Neural progenitor cell (in vitro differentiated cells): ENCODE results near the gene TREX2. TPM values are rescaled to one million over a fixed set of nuclear protein-coding genes. Genes with fewer than 3 reads are reported as not detected.

ENCODE experiments used
- DNase-seq: peaks from one replicate; pipeline ENCODE4 v3.0.0-alpha.2; 2016; ENCODE audit warnings: low spot score
- H2AFZ ChIP-seq: fragments of 200-600 bp; sonication (generic); replicated peaks from 2 replicates; pipeline ENCODE4 v1.6.1; 2016; ENCODE audit warnings: antibody characterized with exemption
- H3F3A ChIP-seq: fragments of 200-600 bp; sonication (generic); 2 replicates; pipeline ENCODE4 v1.6.1; 2016; ENCODE audit warnings: antibody characterized with exemption, low read depth
- H3K27ac ChIP-seq: fragments of 200-600 bp; sonication (generic); 2 replicates; pipeline ENCODE4 v1.5.1; 2016; ENCODE audit warnings: mild to moderate bottlenecking
- H3K27me3 ChIP-seq: fragments of 200-600 bp; sonication (generic); 2 replicates; pipeline ENCODE4 v1.6.1; 2016; ENCODE audit warnings: mild to moderate bottlenecking, moderate library complexity
- H3K36me3 ChIP-seq: fragments of 200-600 bp; sonication (generic); 2 replicates; pipeline ENCODE4 v1.5.1; 2016
- H3K4me1 ChIP-seq: fragments of 200-600 bp; sonication (generic); 2 replicates; pipeline ENCODE4 v1.6.1; 2016; ENCODE audit warnings: mixed run types
- H3K4me2 ChIP-seq: fragments of 200-600 bp; sonication (generic); 2 replicates; pipeline ENCODE4 v1.6.1; 2016
- H3K4me3 ChIP-seq: fragments of 200-600 bp; sonication (generic); 2 replicates; pipeline ENCODE4 v1.5.1; 2016
- H3K79me2 ChIP-seq: fragments of 200-600 bp; sonication (generic); 2 replicates; pipeline ENCODE4 v1.6.1; 2016; ENCODE audit warnings: low read depth
- H3K9ac ChIP-seq: fragments of 200-600 bp; sonication (generic); 2 replicates; pipeline ENCODE4 v1.6.1; 2016
- H3K9me3 ChIP-seq: fragments of 200-600 bp; sonication (generic); 2 replicates; pipeline ENCODE4 v1.5.1; 2016; ENCODE audit warnings: low read depth
- H4K20me1 ChIP-seq: fragments of 200-600 bp; sonication (generic); 2 replicates; pipeline ENCODE4 v1.6.1; 2016; ENCODE audit warnings: low read depth
- H3K27ac Mint-ChIP-seq: 3 replicates; pipeline ENCODE4 v1.8.0; 2021; ENCODE audit warnings: mixed read lengths
- H3K27me3 Mint-ChIP-seq: 2 replicates; pipeline ENCODE4 v1.8.0; 2022; ENCODE audit warnings: low read depth, mild to moderate bottlenecking, inconsistent platforms, moderate library complexity, mixed read lengths; ENCODE audit not compliant: insufficient read depth
- H3K36me3 Mint-ChIP-seq: 3 replicates; pipeline ENCODE4 v1.8.0; 2021; ENCODE audit warnings: mixed read lengths
- H3K4me1 Mint-ChIP-seq: 3 replicates; pipeline ENCODE4 v1.8.0; 2021; ENCODE audit warnings: mixed read lengths
- H3K4me3 Mint-ChIP-seq: 3 replicates; pipeline ENCODE4 v1.8.0; 2021; ENCODE audit warnings: mild to moderate bottlenecking, moderate library complexity, mixed read lengths
- H3K9me3 Mint-ChIP-seq: 3 replicates; pipeline ENCODE4 v1.8.0; 2020; ENCODE audit warnings: mixed read lengths
- EZH2 ChIP-seq: fragments of 200-600 bp; sonication (generic); IDR thresholded peaks from 2 replicates; pipeline ENCODE4 v1.6.1; 2017; ENCODE audit warnings: antibody characterized with exemption, mild to moderate bottlenecking, moderate library complexity
- EZH2phosphoT487 ChIP-seq: fragments of 200-600 bp; sonication (generic); IDR thresholded peaks from 2 replicates; pipeline ENCODE4 v1.6.1; 2017; ENCODE audit warnings: antibody characterized with exemption
- total RNA-seq: library from RNA; depleted of rRNA; stranded (reverse); fragments of >200 nt; gene quantifications from 2 replicates; pipeline ENCODE4 v1.2.3, GENCODE V29; 2015; ENCODE audit warnings: low replicate concordance
- TF ChIP-seq, protein P1 (sequence below): fragments of 200-600 bp; sonication (generic); IDR thresholded peaks from 2 replicates; pipeline ENCODE4 v1.5.1; 2017; ENCODE audit warnings: antibody characterized with exemption, mild to moderate bottlenecking

TREX2 gene
- total RNA-seq, 1 donor from 2014 or later, result not detected

- no peaks in the 10 kb centered on the region for H3K36me3 Mint-ChIP-seq
- no peaks in the 10 kb centered on the region for H3K4me1 Mint-ChIP-seq
- Histone ChIP-seq H3K27ac (no peak overlapping the region), H3K79me2 (no peaks in the 10 kb centered on the region), H4K20me1 (no peaks in the 10 kb centered on the region), H3F3A (no peaks in the 10 kb centered on the region), H3K9ac (no peak overlapping the region), H3K4me3 (no peak overlapping the region), H2AFZ (no peak overlapping the region), H3K27me3 (no peaks in the 10 kb centered on the region), H3K4me2 (no peak overlapping the region), H3K36me3 (no peaks in the 10 kb centered on the region), H3K9me3 (no peaks in the 10 kb centered on the region), H3K4me1 (no peaks in the 10 kb centered on the region)
- H3K9me3 Mint-ChIP-seq, result peaks cover 21% of the 10 kb centered on the region
- H3K27ac Mint-ChIP-seq, result no peak overlapping the region
- TF ChIP-seq, protein P1, sequence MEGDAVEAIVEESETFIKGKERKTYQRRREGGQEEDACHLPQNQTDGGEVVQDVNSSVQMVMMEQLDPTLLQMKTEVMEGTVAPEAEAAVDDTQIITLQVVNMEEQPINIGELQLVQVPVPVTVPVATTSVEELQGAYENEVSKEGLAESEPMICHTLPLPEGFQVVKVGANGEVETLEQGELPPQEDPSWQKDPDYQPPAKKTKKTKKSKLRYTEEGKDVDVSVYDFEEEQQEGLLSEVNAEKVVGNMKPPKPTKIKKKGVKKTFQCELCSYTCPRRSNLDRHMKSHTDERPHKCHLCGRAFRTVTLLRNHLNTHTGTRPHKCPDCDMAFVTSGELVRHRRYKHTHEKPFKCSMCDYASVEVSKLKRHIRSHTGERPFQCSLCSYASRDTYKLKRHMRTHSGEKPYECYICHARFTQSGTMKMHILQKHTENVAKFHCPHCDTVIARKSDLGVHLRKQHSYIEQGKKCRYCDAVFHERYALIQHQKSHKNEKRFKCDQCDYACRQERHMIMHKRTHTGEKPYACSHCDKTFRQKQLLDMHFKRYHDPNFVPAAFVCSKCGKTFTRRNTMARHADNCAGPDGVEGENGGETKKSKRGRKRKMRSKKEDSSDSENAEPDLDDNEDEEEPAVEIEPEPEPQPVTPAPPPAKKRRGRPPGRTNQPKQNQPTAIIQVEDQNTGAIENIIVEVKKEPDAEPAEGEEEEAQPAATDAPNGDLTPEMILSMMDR, result no peak
- no peak for TF ChIP-seq EZH2
- TF ChIP-seq EZH2phosphoT487, result no peak
- H3K27me3 Mint-ChIP-seq, result peaks cover 7% of the 10 kb centered on the region
- H3K4me3 Mint-ChIP-seq, result no peak overlapping the region
- no peak for DNase-seq
Observed at GRCh38 chrX:153433781-153434285, 12.0 kb downstream of the TREX2 start.

- H3K4me1 Mint-ChIP-seq, result no peaks in the 10 kb centered on the region
Observed at GRCh38 chrX:153433161-153433680, 12.6 kb downstream of the TREX2 start.

GRCh38 chrX:153430796-153431195, 15.1 kb downstream of the TREX2 start:
- Mint-ChIP-seq H3K27ac (no peak overlapping the region), H3K9me3 (peaks cover 28% of the 10 kb centered on the region), H3K4me1 (no peaks in the 10 kb centered on the region), H3K27me3 (peaks cover 7% of the 10 kb centered on the region), H3K4me3 (no peak overlapping the region), H3K36me3 (no peaks in the 10 kb centered on the region)
- H3K27me3 ChIP-seq, result no peaks in the 10 kb centered on the region
- H3K9me3 ChIP-seq, result no peaks in the 10 kb centered on the region
- H3F3A ChIP-seq, result no peaks in the 10 kb centered on the region
- H2AFZ ChIP-seq, result no peak overlapping the region
- H3K4me1 ChIP-seq, result no peaks in the 10 kb centered on the region
- H3K4me2 ChIP-seq, result no peak overlapping the region
- H3K4me3 ChIP-seq, result no peak overlapping the region
- H3K36me3 ChIP-seq, result no peaks in the 10 kb centered on the region
- no peaks in the 10 kb centered on the region for H4K20me1 ChIP-seq
- DNase-seq, result no peak
- no peak overlapping the region for H3K9ac ChIP-seq
- no peaks in the 10 kb centered on the region for H3K79me2 ChIP-seq
- TF ChIP-seq, protein P1, result no peak
- TF ChIP-seq EZH2 (no peak), EZH2phosphoT487 (no peak)
- no peak overlapping the region for H3K27ac ChIP-seq

More at GRCh38 chrX:153433161-153433680, 12.6 kb downstream of the TREX2 start:
- peaks cover 7% of the 10 kb centered on the region for H3K27me3 Mint-ChIP-seq
- H2AFZ ChIP-seq, result no peak overlapping the region
- no peak overlapping the region for H3K27ac Mint-ChIP-seq
- TF ChIP-seq EZH2, result no peak
- TF ChIP-seq EZH2phosphoT487, result no peak
- TF ChIP-seq, protein P1, result no peak
- no peaks in the 10 kb centered on the region for H3F3A ChIP-seq
- H3K4me3 Mint-ChIP-seq, result no peak overlapping the region
- no peaks in the 10 kb centered on the region for H3K27me3 ChIP-seq
- DNase-seq, result no peak
- H3K36me3 Mint-ChIP-seq, result no peaks in the 10 kb centered on the region
- H3K4me3 ChIP-seq, result no peak overlapping the region
- no peaks in the 10 kb centered on the region for H3K79me2 ChIP-seq
- no peaks in the 10 kb centered on the region for H3K36me3 ChIP-seq
- H3K9me3 ChIP-seq, result no peaks in the 10 kb centered on the region
- H3K9ac ChIP-seq, result no peak overlapping the region
- no peak overlapping the region for H3K27ac ChIP-seq
- peaks cover 22% of the 10 kb centered on the region for H3K9me3 Mint-ChIP-seq
- no peak overlapping the region for H3K4me2 ChIP-seq
- no peaks in the 10 kb centered on the region for H4K20me1 ChIP-seq
- H3K4me1 ChIP-seq, result no peaks in the 10 kb centered on the region
